Spleen (tissue), 11 donors: ENCODE measurements around the gene DBT. TPM values are rescaled to one million over a fixed set of nuclear protein-coding genes. Genes with fewer than 3 reads are reported as not detected.

ENCODE experiments used
- DNase-seq: peaks from one replicate; pipeline ENCODE4 v3.0.0-alpha.2; 2020
- H3K27ac ChIP-seq, 8 donors: fragments of 200-600 bp; sonication (generic) in 7 of 8; 1 replicate in 4 of 8; 2 replicates in 4 of 8; pipeline versions ENCODE4 v1.5.0 to v1.8.0; 2016 to 2021; ENCODE audit warnings: inconsistent platforms in 4 of 8, mild to moderate bottlenecking in 4 of 8, moderate library complexity in 1 of 8
- H3K27me3 ChIP-seq, 7 donors: fragments of 200-600 bp; sonication (generic) in 6 of 7; replicated peaks in 1 of 7; 1 replicate in 4 of 7; 2 replicates in 3 of 7; pipeline versions ENCODE4 v1.5.0 to v1.8.0; 2016 to 2021; ENCODE audit warnings: inconsistent platforms in 3 of 7, mild to moderate bottlenecking in 1 of 7
- H3K36me3 ChIP-seq, 6 donors: fragments of 200-600 bp; sonication (generic) in 5 of 6; 1 replicate in 4 of 6; 2 replicates in 2 of 6; pipeline versions ENCODE4 v1.5.0 to v1.8.0; 2016 to 2021; ENCODE audit warnings: inconsistent platforms in 2 of 6
- H3K4me1 ChIP-seq, 6 donors: fragments of 200-600 bp; sonication (generic) in 5 of 6; 1 replicate in 3 of 6; 2 replicates in 3 of 6; pipeline versions ENCODE4 v1.5.0 to v1.8.0; 2016 to 2021; ENCODE audit warnings: inconsistent platforms in 3 of 6
- H3K4me3 ChIP-seq, 8 donors: fragments of 200-600 bp; sonication (generic) in 7 of 8; 1 replicate in 4 of 8; 2 replicates in 4 of 8; pipeline versions ENCODE4 v1.5.0 to v1.8.0; 2016 to 2021; ENCODE audit warnings: inconsistent platforms in 4 of 8, mild to moderate bottlenecking in 4 of 8, moderate library complexity in 2 of 8
- H3K9me3 ChIP-seq, 8 donors: fragments of 200-600 bp; sonication (generic) in 7 of 8; 1 replicate in 4 of 8; 2 replicates in 4 of 8; pipeline versions ENCODE4 v1.5.0 to v1.8.0; 2016 to 2021; ENCODE audit warnings: inconsistent platforms in 4 of 8
- POLR2A ChIP-seq, 3 donors: fragments of 450-650 bp; IDR thresholded peaks; one replicate each; pipeline ENCODE4 v1.5.1; 2017; ENCODE audit warnings: antibody characterized with exemption in 3 of 3, mild to moderate bottlenecking in 1 of 3
- POLR2AphosphoS5 ChIP-seq, 3 donors: sonication (generic); formaldehyde crosslinking; IDR thresholded peaks; one replicate each; pipeline ENCODE4 v1.5.1; 2017; ENCODE audit warnings: antibody characterized with exemption in 3 of 3
- whole genome bisulfite sequencing, 5 donors: extraction: QIAGEN DNeasy Blood & Tissue Kit in 3 of 5; methylation state at CpG; one replicate each; pipeline versions ENCODE4 v1.1.5 to v1.1.7; 2013 to 2018; 5-methylcytosine and 5-hydroxymethylcytosine counted together
- intact Hi-C: fragments of 100-400 bp; cut with DNase I; formaldehyde crosslinking; loops from one replicate; pipeline ENCODE4 v1.15.0; 2023; ENCODE audit warnings: low total_unique reads
- polyA plus RNA-seq, 3 donors: library from polyadenylated mRNA; stranded (reverse); fragments of 200-250 nt; gene quantifications; one replicate each; pipeline ENCODE4 v1.2.1, GENCODE V29; 2013
- total RNA-seq, 7 donors: library from RNA; depleted of rRNA in 3 of 7; stranded (reverse); fragments of >200 nt in 3 of 7; fragmentation: NEBNext Ultra II Directional in 4 of 7; extraction: Animal tissue kit (Norgen Biotek cat#: 25700) in 4 of 7; gene quantifications; one replicate each; pipeline versions ENCODE4 v1.1.0 to v1.2.1, GENCODE V29; 2016 to 2021
- TF ChIP-seq, protein P1 (sequence below), 11 experiments: fragments of 200-600 bp in 7 of 11; fragments of 450-650 bp in 4 of 11; sonication (generic) in 4 of 11; IDR thresholded peaks in 8 of 11; conservative IDR thresholded peaks in 3 of 11; 1 replicate in 7 of 11; 2 replicates in 4 of 11; pipeline versions ENCODE4 v1.4.0 to v1.8.0; 2016 to 2021; ENCODE audit warnings: antibody characterized with exemption in 11 of 11, inconsistent platforms in 4 of 11, mild to moderate bottlenecking in 1 of 11
- donor health status: healthy with polysubstance abuse.
- donor health status: DM: no; HTN: no; CAD: no; lungs with moderate emphysema.
- donor health status: DM: no; HTN: no; CAD: no.
- donor health status: Bipolar disorder and iron deficiency.
- donor health status: healthy.
- donor health status: DM: no; HTN: no; CAD: no.
- donor health status: DM: yes; HTN: yes; CAD: no.

DBT gene
- total and polyA plus RNA-seq, 10 donors = 1.8 to 13.4 (median 6.8) TPM

DNA sequence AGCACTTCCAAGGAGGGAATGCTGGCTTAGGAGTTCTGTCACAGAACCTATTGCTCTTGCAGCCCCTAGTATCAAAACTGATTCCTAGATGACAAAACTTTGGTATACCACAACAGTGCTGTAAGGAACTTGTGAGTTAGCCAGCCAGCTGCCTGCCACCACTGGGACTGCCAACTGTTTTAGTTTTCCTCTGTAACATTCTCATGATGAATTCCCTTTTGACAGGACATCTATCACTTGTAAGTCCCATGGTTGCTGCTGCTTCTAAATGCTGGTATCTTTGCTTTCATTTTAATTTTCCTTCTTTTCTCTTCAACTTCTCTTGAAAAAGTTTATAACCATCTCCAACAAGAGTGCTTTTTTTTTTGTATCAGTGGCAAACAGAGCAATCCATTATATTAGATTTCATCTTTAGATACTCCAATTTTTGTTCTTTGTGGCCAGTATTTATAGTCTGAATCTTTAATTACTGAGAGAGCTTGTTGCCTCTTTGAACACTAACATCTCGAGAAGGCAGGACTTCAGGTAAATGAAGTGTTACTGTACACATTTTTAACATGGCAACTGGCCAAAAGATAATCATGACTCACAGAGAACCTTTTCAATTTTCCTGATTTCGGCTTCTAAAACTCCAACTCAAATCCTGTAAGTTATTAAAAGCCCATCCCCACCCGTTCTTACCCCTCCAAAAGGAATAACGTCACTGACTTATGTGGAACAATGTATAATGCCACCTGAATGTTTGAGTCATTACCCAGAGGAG lies 19.8 kb downstream of the DBT start:
- Histone ChIP-seq H3K4me3 (no peak overlapping the region), H3K27me3 (no peaks in the 10 kb centered on the region), H3K36me3 (peaks cover 0 to 86% (median 29%) of the 10 kb centered on the region in 6 donors), H3K9me3 (no peaks in the 10 kb centered on the region), H3K27ac (no peak overlapping the region), H3K4me1 (no peaks in the 10 kb centered on the region)
- TF ChIP-seq, protein P1, sequence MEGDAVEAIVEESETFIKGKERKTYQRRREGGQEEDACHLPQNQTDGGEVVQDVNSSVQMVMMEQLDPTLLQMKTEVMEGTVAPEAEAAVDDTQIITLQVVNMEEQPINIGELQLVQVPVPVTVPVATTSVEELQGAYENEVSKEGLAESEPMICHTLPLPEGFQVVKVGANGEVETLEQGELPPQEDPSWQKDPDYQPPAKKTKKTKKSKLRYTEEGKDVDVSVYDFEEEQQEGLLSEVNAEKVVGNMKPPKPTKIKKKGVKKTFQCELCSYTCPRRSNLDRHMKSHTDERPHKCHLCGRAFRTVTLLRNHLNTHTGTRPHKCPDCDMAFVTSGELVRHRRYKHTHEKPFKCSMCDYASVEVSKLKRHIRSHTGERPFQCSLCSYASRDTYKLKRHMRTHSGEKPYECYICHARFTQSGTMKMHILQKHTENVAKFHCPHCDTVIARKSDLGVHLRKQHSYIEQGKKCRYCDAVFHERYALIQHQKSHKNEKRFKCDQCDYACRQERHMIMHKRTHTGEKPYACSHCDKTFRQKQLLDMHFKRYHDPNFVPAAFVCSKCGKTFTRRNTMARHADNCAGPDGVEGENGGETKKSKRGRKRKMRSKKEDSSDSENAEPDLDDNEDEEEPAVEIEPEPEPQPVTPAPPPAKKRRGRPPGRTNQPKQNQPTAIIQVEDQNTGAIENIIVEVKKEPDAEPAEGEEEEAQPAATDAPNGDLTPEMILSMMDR (IDR thresholded peaks at IDR 0.05 in 8 of 11, conservative IDR thresholded peaks at IDR 0.05 in 3 of 11) = no peak
- intact Hi-C loops = no loop called here
- no peak for DNase-seq
- 85 to 94% (median 93%) methylated on average over 4 of the region's 4 CpGs for WGBS, 5 donors

DNA sequence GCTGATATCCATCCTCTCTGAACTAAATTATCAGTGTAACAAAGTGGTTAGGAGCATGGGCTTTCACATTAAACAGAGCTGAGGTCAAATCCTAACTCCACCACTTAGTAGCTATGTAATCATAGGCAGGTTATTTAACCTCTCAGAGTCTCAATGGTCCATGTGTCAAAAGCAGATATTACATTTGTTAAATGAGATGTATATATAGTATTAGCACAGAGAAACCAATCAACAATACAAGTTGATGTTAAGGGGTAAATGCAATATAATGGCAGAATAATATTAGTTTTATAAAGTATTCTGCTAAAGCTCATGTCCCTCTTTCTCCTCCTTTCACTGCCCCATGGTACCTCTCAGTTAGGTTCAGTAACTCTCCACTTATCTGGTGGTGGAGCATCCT lies 27.2 kb downstream of the DBT start:
- no peak for DNase-seq
- Histone ChIP-seq H3K4me3 (no peak overlapping the region), H3K9me3 (no peaks in the 10 kb centered on the region), H3K27ac (no peak overlapping the region), H3K27me3 (no peaks in the 10 kb centered on the region), H3K36me3 (peaks cover 0 to 49% (median 7%) of the 10 kb centered on the region in 6 donors), H3K4me1 (no peaks in the 10 kb centered on the region)
- TF ChIP-seq, protein P1 (IDR thresholded peaks at IDR 0.05 in 8 of 11, conservative IDR thresholded peaks at IDR 0.05 in 3 of 11) = no peak
- TF ChIP-seq POLR2A (IDR thresholded peaks at IDR 0.05) (no peak), POLR2AphosphoS5 (IDR thresholded peaks at IDR 0.05) (no peak)
- intact Hi-C loops = no loop called here

DNA sequence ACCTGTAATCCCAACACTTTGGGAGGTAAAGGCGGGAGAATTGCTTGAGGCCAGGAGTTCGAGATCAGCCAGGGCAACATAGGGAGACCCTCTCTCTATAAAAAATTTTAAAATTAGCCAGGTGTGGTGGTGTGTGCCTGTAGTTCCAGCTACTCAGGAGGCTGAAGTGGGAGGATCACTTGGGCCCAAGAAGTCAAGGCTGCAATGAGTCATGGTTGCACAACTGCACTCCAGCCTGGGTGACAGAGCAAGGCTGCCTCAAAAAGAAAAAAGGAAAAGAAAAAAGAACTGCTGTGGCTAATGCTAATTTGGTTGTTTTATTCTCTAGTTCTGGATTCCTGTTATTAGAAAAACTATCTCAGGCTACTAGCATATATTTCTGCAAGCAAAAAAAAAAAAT lies 29.8 kb downstream of the DBT start:
- DNase-seq = no peak
- H3K4me3 ChIP-seq = no peak overlapping the region
- no peaks in the 10 kb centered on the region for H3K9me3 ChIP-seq
- H3K4me1 ChIP-seq = no peaks in the 10 kb centered on the region
- WGBS, 5 donors = 92 to 100% (median 97%) methylated on average over 2 of the region's 2 CpGs
- H3K36me3 ChIP-seq = peaks cover 0 to 63% (median 23%) of the 10 kb centered on the region in 6 donors
- H3K27me3 ChIP-seq = no peaks in the 10 kb centered on the region
- no peak overlapping the region for H3K27ac ChIP-seq
- TF ChIP-seq, protein P1 (IDR thresholded peaks at IDR 0.05 in 8 of 11, conservative IDR thresholded peaks at IDR 0.05 in 3 of 11) = no peak
- TF ChIP-seq POLR2A (IDR thresholded peaks at IDR 0.05) (no peak), POLR2AphosphoS5 (IDR thresholded peaks at IDR 0.05) (no peak)
- intact Hi-C loops = no loop called here

DNA sequence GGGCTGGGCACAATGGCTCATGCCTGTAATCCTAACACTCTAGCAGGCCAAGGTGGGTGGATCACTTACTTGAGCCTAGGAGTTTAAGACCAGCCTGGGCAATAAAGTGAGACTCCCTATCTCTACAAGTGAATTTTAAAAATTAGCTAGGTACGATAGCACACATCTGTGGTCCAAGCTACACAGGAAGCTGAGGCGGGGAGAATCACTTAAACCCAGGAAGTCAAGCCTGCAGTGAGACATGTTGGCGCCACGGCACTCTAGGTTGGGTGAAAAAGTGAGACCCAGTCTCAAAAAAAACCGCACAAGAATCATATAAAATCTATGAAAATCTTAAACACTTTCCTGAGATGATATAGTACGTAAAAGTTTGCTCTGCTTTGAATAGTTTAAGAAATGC lies 30.2 kb downstream of the DBT start:
- H3K4me3 ChIP-seq = no peak overlapping the region
- TF ChIP-seq, protein P1 (IDR thresholded peaks at IDR 0.05 in 8 of 11, conservative IDR thresholded peaks at IDR 0.05 in 3 of 11) = no peak
- TF ChIP-seq POLR2AphosphoS5 (IDR thresholded peaks at IDR 0.05) = no peak
- TF ChIP-seq POLR2A (IDR thresholded peaks at IDR 0.05) = no peak
- intact Hi-C loops = no loop called here
- H3K27ac ChIP-seq = no peak overlapping the region
- H3K9me3 ChIP-seq = no peaks in the 10 kb centered on the region
- no peak for DNase-seq
- no peaks in the 10 kb centered on the region for H3K27me3 ChIP-seq
- WGBS, 5 donors = 68 to 87% (median 75%) methylated on average over 5 to 6 of the region's 6 CpGs
- H3K36me3 ChIP-seq = peaks cover 0 to 67% (median 27%) of the 10 kb centered on the region in 6 donors
- no peaks in the 10 kb centered on the region for H3K4me1 ChIP-seq
